GM12873 (cell line): ENCODE data around the gene ARHGAP21.

Experiments used
- TF ChIP-seq, protein P1 (sequence below): IDR thresholded peaks from 2 replicates; pipeline ENCODE4 v1.5.1; 2012; ENCODE audit warnings: low read depth, mild to moderate bottlenecking, moderate library complexity, low read length, control low read depth; ENCODE audit not compliant: insufficient read depth; ENCODE audit errors: missing control alignments

ARHGAP21 gene

DNA sequence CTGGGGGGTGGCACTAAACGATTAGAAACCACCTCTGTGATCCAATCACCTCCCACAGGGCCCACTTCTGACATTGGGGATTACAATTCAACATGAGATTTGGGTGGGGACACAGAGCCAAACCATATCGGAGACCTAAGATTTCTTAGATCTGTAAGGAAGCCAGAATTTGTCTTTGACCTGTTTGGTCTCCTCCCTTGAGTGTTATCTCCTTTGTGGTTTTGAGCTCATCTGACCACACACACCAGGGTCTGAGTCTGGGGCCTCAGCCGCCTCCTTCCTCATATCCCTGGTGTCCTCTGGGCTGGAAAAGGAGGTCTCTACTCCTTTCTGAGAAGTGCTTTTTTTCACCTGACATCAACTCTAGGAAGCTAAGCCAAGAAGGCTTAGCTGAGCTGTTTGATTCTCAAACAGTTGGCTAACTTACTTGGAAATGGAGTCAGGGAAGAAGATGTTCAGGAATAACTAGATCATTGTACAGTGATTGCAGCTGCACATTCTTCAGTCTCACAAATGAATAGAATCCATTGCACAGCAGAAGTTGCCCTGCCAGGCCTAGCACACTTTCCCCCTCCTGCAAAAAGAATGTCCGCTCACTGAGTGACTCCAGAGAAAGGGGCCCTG is 167.4 kb downstream of the ARHGAP21 start:
- TF ChIP-seq, protein P1, sequence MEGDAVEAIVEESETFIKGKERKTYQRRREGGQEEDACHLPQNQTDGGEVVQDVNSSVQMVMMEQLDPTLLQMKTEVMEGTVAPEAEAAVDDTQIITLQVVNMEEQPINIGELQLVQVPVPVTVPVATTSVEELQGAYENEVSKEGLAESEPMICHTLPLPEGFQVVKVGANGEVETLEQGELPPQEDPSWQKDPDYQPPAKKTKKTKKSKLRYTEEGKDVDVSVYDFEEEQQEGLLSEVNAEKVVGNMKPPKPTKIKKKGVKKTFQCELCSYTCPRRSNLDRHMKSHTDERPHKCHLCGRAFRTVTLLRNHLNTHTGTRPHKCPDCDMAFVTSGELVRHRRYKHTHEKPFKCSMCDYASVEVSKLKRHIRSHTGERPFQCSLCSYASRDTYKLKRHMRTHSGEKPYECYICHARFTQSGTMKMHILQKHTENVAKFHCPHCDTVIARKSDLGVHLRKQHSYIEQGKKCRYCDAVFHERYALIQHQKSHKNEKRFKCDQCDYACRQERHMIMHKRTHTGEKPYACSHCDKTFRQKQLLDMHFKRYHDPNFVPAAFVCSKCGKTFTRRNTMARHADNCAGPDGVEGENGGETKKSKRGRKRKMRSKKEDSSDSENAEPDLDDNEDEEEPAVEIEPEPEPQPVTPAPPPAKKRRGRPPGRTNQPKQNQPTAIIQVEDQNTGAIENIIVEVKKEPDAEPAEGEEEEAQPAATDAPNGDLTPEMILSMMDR, result no peak

DNA sequence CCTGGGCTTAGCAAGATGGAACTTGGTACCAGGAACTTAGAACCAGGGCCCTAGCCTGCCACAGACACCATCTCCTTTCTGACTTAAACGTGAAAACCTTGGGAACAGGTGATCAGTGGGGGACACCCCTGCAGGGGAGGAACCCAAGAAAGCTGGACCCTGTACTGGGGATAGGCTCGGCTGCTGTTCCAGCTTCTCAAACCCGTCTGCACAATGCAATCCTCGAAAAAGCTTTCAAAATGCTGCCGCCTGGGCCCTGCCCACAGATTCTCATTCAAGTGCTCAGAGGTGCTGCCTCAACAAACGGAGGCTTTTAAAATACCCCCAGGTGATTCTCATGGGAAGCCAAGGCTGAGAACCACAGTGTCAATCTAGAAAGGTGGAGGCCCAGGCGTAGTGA is 169.7 kb downstream of the ARHGAP21 start:
- TF ChIP-seq, protein P1, result no peak

DNA sequence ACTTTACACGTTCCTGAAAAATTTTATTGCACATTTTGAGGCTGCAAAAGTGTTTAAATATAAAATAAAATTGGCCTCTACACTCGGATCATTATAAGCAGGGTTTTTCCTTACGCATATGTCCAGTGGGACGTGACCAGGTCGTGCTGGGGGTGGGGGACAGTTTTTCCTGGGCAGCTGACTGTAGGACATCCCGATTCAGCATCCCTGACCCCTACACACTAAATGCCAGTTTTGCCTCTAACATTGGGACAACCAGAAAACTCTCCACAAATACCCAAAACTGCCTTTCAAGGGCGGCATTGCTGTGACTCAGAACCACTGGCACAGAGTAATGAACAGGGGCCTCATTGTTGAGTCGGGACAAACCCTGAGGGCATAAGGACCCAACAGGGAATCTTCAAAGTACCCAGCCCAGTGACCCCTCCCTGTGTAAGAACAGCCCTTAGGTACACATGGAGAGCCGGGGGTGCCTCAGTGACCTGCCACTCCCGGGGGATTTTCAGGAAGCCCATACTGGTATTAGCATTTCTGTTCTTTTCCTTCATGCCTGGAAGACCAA is 170.6 kb downstream of the ARHGAP21 start:
- TF ChIP-seq, protein P1, result no peak

DNA sequence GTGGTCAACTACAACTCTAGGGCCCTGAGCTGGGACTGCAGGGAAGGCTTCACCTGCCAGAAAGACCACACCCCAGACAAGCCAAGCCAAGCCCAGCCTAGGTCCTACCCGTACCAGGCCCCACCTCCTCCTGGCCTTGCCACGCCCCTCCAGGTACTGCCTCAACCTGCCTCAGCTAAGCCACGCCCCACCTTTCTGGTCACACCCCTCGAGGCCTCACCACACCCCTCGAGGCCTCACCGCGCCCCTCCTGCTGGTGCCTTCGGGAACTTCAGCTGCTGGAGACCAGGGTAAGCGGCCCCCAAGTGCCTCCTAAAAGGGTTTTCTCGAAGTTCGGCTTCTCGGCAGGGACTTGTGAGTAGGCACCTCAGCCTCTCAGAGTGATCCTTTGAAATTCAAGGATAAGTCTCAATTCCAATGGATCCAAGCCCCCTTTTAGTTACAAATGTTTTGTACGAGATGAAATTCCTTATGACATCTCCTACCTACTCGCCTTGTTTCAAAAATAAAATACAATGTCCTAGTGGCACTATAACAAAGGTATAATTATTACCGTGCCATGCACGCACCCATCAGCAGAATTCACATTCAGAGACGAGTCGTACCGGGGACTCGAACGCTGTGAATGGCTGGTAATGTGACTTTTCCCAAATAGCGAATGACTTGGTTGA is 171.2 kb downstream of the ARHGAP21 start:
- TF ChIP-seq, protein P1, result peak; percentile 49

DNA sequence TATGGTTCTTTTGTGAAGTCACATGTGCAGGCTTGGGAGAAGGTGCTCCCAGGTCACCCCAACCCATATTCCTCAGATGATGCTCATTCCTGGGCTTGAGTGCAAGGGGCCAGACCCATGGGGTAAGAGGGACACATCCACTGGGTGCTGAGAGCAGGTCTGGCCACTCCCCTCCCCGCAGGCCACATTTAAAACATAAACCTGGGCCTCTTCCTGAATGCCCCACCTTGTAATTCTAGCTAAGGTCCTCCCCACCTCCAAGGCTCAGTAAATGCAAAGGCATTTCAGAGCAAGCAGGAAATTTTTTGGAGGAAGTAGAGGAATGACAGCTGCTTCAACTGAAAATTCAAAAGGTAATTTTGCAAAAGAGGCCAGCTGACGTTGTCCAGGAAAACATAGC is 172.5 kb downstream of the ARHGAP21 start:
- TF ChIP-seq, protein P1, result no peak

DNA sequence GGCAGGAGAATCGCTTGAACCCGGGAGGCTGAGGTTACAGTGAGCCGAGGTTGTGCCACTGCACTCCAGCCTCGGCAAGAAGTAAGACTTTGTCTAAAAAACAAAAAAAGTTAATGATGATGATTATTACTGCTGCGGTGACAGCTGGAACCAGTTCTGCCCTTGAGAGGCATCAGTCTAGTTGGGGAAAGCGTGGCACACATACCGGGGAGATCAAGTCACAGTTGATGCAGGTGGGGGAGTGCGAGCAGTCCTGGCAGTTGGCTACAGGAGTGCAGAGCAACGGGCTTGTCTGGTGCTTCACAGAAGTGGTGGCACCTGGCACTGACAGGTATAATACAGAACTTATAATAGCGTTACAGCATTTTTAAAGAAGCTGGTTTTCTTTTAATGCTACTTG is 173.0 kb downstream of the ARHGAP21 start:
- TF ChIP-seq, protein P1, result no peak

DNA sequence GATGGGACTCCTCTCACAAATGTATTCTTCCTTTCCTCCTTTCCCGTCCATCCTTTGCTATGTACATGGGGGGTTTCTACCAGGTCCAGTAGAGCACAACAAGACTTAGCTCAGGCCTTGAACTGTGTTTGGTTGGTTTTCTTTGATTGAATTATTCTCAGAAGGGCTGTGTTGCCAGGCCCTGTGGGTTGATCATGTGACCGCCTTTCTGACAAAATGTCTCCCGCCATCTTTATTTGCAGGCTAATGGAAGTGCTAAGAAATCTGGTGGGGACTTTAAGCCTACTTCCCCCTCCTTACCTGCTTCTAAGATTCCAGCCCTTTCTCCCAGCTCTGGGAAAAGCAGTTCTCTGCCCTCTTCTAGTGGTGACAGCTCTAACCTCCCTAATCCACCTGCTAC is 178.1 kb downstream of the ARHGAP21 start:
- TF ChIP-seq, protein P1, result no peak
